T-helper 1 cell treated with Interleukin-12 subunit alpha and Interleukin-12 subunit beta and Interleukin-4 antibody, amounts not matched to agents 30 ng/mL and 1 ng/mL, for 36 hours (primary cell): ENCODE measurements around the gene PRPF8. TPM values are rescaled to one million over a fixed set of nuclear protein-coding genes. Genes with fewer than 3 reads are reported as not detected.
"Not testable (repeated sequence)": the region's sequence is repeated elsewhere in the genome, so short reads cannot be mapped to it uniquely, and the experiment has no call there.

Experiments used
- intact Hi-C: fragments of 100-400 bp; cut with micrococcal nuclease; formaldehyde crosslinking; loops from one replicate; pipeline ENCODE4 v1.15.1; 2024
- total RNA-seq: library from RNA; stranded (reverse); gene quantifications from 2 replicates; pipeline ENCODE4 v1.2.3, GENCODE V29; 2022

The PRPF8 gene
- total RNA-seq, 1 donor from 2014 or later: 375 TPM

DNA sequence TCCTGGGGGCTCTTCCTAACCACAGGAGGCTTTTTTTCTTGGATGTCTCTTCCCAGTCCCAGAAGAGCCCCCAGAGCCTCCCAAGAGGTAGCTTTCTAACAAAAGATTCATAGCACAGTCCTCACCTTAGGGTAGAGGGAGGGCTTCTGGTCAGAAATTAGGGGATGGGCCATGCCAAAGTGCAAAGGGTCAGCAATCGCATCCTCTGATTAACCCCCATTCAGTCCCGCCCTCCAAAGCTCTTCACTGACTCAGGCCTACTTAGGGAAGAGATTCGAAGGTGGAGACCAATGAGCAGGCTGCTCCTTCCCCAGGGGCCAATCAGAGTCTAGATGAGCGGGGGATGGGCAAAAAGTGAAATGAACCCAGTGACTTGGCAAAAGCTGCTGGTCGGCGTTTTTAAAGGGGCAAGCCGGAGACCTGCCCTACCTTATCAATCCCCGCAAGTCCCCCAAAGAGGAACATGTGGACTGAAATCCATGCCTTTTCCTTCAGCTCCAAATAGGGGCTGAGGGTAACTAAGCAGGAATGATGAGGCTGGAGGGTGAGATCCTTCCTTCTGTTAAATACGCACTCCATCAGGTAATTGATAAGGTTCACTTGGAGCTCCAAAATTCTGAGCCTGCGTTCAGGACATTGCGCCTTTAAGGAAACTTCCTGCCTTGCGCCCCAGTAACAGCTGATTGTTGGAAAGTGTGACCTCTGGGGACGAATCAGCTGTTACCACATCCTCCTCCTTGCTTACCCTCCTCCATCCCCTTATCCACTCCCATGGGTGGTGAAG, 32.4 kb upstream of the PRPF8 start:
- intact Hi-C loops: loop anchor here (1.0 to 5.0 kb wide), 18 partner anchors 7 to 684 kb away; partner anchors contain the start of genes CRK, DPH1, INPP5K and MNT

DNA sequence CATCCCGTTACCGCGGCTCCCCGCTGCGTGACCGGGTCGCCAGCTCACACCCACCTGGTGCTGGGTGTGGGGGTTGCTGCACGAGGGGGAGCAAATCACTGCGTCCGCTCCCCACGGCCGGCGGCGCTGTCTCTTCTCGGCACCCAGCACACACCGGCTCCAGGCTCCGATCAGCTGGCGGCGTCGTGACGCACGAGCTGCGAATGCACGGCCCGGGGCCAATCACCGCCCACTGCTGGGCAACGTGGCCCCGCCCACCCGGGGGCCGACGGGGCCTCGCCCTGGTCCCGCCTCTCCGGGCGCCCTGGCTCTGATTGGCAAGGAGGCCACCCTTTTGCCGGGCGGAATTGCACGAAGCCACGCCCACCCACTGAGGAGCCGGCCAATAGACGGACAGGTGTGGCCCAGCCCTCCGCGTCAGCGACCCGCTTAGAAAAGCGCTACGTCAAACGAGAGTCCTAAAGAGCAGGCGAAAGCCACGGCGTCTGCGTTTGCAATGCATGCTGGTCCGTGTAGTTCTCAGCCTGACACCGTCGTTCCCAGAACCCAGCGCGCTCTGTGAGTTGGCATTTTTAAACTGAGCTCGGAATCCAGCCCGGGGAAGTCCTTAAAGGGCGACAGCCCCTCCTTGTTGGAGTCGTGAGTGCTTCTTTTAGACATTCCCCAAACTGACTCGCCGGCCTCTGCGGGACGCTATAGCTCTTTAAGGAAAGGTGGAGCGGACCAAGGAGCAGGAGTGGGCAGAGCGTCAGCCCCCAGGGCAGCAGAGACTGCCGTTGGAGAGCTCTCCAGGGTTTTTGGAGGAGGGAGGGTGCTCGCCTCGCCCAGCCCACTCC, 31.6 kb upstream of the PRPF8 start:
- intact Hi-C loops: loop anchor here (1.0 to 5.0 kb wide), 12 partner anchors 8 to 621 kb away; partner anchors contain the start of genes CRK, DPH1, INPP5K and PRPF8

DNA sequence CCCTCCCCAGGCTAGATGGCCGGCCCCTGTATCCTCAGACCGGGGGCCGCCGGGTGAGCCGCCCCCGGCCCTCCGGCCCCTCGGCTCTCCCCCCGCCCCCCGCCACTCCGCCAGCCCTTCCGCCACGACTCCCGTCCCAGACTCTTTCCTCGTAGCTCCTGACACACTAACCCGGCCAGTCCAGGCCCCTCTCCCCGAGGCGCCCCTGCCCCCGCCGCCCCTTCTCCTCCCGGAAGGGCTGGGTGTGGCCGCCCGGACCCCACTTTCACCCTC, 31.1 kb upstream of the PRPF8 start:
- intact Hi-C loops: loop anchor here (1.0 to 5.0 kb wide), 12 partner anchors 9 to 621 kb away; partner anchors contain the start of genes CRK, DPH1, INPP5K and PRPF8

DNA sequence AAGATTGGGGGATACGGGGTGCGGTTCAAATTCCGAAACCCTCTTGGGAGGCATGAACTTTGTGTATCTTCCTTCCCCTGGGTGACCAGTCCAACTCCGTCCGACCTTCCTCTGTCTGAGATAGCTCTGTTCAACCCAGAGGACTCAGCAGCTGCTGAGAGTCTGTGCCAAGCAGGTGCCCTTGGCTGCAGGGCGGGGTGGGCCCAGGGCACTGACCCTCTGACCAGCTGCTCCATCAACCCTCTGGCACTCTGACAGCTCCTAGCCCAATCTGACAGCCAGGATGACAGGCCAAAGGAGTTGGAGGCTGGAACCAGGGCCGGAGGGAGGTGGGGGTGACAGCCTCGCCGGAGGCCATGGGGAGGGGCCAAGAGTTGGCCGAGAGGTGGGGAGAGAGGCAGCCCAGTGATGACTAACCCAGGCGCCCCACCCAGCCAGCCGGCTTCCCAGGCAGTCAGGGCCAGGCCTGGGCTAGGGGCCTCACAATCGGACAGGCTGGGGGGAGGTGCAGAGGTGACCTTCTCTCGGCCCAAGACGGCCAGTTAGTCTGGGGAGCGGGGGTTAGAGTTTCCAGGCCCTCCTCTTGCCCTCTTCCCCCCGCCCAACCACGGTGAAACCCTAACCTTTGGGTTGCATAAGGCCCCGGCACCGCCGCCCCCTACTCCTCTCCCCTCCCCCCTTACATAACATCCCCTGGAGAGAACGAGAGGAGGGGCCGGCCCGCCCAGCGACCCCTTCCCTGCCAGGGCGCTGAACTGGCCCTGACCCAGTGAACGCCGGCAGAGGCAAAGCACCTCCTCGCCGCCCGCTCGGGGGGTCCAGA, 30.5 kb upstream of the PRPF8 start:
- intact Hi-C loops: loop anchor here (5.0 kb wide), 2 partner anchors 423 to 587 kb away; partner anchors contain the start of genes SMG6 and SRR

DNA sequence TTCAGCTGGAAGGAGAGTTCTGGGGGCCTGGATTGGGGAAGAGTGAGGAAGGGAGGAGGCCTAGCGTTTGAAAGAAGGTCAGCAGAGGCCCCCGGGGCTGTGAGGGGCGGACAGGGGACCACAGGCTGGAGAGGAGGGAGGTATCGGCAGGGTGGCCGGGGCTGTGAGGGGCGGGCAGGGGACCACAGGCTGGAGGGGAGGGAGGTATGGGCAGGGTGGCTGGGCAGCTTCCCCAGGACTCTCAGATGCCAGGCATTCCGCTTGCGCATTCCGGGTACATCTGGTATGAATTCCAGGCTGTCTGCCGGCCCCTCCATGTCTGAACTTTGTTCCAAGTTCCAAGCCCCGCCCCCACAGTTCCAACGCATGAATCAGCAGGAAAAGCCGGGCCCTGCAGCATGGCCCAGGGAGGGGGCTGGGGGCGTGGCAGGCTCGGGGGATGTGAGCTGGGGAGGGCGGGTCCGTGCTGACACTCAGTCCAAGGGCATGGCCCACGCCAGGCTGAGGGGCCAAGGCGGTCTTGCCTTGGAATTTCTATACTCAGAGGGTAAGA, 29.8 kb upstream of the PRPF8 start:
- intact Hi-C loops: no loop called here

DNA sequence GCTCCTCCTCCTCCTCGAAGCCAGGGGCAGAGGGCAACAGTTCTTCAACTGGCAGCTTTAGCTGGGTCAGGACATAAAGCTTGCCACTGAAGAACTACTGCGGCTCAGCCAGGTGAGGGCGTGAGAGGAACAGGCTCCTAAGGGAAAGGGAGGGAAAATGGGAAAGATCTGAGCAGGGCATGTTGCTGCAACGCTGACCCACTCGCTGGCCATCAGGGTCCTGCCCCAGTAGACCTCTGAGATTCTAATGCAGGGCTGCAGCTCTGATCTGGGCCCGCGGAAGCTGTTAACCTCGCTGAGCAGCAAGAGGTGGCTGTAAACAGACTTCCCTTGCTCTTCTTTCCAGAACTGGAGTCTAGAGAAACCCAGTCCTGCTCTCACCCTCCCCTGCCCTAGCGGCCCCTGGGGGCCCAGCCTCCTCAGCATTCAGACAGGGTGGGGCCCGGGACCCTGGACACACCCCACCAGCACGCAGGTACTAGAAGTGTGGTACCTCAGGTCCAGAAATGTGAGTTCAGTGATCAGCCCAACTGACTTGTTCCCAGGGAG, 29.3 kb upstream of the PRPF8 start:
- intact Hi-C loops: no loop called here

DNA sequence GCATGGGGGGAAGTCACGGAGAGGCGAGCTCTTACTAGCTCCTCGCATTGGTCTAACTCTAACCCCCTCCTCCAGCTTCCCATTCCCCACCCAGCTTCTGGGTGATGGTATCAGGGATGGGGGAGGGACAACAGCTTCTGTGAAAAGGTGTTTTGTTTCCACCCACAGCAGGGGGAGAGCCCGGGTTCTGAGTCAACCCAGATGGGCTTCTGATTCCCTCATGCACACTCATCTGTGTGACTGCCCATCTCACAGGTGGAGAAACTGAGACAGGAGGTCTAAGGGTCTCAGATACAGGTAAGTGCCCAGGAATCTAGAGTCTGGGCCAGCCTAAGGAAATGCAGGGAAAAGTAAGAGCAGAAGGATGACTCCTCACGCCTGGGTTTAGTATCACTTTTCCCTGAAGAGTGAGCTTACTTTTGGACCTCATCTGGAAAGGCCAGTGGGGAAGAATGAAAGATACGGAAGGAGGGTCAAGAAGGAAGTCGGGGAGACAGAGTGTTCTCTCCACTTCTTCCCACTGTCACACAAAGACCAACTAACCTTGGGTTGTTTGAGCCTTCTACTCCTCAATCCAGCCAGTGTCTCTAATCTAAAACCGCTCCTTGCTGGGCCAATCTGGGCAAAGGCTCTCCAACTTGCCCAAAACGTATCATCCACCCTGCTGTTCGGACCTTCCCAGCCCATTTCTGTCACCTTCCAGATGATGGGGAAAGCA, 28.7 kb upstream of the PRPF8 start:
- intact Hi-C loops: no loop called here

DNA sequence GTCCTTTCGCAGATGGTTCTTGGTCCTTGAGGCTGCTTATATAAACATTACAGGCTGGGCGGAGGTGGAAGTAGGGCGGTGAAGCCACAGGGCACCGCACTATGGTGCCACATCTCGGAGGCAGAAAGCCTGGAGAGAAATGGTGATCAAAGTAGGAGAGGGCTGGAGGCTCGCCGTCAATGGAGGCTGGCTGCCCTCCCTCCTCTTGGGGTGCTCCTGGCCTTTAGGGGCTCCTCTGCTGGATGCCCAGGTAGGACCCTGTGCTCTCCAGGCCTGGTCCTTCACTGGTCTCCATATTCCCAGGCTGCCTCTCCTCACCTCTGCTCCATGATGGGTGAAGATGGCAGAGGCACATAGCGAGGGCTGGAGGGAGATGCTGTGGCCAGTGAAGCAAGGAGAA, 27.6 kb upstream of the PRPF8 start:
- intact Hi-C loops: no loop called here

DNA sequence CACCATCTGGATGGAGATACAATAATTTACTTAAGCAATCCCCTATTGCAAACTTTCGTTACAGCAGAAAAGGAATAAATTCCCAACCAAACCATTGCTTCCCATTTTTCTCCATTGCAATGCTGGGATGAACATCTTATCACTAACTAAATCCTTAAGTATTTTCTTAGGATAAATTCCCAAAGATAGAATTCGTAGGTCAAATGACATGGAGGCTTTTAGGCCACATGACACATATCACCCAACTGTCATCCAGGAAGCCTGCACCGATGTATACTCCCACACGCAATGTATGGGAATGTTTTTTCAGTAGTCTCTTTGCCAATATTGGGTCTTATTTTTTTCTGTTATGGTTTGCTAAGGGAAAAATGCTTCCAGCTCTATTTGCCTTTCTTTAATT, 27.1 kb upstream of the PRPF8 start:
- intact Hi-C loops: loop anchor here (1.0 kb wide), 1 partner anchor 43 kb away; no protein-coding TSS in a partner anchor

DNA sequence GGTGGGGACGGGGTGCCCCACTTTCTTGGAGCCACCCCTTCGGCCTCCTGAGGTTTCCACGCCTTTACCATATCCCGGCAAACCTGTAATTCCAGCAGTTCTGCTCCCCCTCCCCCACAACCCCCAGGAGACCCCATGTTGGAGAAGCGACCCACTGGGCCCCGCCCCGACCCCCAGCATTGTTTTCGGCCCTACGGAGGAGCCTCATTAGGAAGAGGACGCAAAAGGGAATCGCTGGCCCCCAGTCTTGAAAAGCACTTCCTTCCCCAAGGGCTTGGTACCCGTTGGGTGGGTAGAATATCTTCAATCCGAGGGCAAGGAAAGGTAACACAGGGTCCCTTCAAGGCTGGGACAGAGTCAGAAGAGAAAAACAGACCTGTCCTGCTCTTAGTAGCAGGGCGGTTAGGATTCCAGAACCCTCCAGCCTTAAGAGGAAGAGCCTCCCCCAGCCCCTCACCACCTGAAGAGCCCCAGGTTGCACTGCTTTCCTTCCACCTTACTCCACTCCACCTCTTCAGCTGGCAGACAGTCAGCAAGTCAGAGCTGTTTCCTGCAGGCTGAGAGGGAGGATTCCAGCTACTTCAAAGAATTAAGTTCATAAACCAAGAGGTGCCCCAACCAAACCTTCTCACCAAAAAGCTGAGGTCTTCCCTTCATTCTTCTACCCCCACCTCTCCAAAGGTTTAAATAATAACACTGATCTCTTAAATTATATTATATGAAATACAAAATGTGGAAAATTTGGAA, 26.3 kb upstream of the PRPF8 start:
- intact Hi-C loops: loop anchor here (1.0 kb wide), 1 partner anchor 42 kb away; no protein-coding TSS in a partner anchor

DNA sequence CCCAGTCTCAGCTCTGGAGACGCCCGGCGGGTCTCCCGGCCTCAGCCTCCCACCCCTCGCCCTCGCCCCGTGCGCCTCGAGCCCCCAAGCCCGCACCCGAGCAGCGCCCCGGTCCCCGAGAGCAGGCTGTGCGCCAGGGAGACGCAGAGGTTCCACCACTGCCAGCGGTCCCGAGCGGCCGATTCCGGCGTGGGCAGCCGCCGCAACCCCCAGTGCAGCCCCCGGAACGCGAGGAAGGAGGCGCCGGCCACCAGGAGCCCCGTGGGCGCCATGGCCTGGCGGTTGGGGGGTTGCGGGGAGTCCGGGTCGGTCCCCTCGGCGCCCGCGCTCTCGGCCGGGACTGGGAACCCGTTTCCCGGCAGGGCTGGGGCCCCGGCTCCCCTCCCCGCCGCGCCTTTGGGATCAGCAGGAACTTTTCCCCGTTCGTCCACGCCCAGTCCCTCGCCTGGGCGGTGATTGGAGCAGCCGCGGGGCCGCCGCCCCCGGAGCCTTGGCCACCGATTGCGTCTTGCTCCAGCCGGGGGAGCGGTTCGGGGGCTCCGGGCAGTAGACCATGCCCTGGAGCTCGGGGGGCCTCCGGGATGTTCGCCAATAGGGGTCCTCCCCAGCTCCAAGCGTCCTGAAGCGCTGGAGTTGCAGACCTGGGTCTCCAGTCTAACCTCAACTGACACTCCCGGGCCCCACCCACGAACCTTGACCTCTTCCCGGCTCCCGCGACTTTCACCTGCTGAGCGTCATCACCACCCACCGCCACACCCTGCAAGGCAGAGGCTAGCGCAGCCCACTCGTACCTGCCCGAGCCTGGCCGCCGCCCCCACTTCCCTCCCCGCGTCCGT, 25.5 kb upstream of the PRPF8 start, which contains the start of gene TLCD2:
TSS of gene TLCD2 (minus strand) at position 407 of the 836 bp plus-strand sequence. CDS start at position 272, 135 bp downstream.
- intact Hi-C loops: no loop called here

DNA sequence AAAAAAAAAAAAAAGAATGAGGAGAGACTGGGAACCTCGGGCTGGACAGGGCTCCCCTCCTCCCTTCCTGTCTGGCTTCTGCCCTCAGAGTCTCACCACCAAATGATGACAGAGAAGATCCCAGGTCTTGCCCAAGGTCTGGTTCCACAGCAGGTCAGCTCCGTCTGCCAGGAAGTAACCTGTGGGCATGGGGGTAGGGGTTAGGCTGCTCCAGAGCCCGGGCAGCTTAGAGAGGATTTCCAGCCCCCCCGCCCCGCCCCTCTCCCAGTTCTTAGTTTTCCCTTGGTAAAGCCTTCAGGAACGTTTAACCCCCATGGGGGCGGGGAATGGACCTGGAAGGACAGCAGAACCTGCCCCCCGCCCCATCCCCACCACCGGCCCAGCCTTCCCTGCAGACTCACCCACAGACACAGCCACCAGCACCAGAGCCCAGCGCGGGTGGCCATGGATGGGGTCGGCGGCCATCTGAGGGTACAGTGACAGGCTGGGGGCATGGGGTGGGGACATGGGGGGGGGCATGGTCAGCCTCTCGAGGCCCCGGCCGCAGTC, 24.8 kb upstream of the PRPF8 start:
- intact Hi-C loops: no loop called here

DNA sequence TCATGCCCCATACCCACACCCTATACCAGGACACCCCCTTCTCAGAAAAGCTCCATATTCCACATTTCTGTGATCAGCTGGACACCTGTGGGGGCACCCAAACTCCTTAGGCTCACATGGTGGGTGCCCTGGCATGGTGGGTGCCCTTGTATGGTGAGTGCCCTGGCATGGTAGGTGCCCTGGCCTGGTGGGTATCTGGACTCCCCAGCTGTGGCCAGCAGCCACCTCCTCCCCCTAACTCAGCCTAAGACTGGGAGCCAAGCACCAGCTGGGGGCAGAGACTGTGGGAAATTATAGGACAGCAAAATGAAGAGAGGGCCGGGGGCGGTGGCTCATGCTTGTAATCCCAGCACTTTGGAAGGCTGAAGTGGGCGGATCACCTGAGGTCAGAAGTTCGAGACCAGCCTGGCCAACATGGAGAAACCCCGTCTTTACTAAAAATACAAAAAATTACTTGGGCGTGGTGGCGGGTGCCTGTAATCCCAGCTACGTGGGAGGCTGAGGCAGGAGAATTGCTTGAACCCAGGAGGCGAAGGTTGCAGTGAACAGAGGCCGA, 24.2 kb upstream of the PRPF8 start:
- intact Hi-C loops: not testable (repeated sequence)

DNA sequence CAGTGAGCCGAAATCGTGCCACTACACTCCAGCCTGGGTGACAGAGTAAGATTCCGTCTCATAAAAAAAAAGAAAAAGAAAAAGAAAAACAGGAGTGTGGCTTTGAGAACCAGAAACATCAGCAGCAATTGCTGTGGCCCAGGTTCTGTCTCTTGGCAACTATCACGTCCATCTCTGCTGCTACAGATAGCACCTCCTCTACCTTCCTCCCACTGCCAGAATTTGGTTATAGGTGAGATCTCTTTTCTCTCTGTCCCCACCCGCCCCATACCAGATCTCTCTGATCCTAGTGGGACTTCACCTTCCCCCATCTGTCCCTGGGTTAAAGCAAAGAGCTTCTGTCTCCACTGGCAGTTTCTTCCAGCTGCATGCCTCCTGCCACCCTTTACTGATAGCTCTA, 22.4 kb upstream of the PRPF8 start:
- intact Hi-C loops: no loop called here

DNA sequence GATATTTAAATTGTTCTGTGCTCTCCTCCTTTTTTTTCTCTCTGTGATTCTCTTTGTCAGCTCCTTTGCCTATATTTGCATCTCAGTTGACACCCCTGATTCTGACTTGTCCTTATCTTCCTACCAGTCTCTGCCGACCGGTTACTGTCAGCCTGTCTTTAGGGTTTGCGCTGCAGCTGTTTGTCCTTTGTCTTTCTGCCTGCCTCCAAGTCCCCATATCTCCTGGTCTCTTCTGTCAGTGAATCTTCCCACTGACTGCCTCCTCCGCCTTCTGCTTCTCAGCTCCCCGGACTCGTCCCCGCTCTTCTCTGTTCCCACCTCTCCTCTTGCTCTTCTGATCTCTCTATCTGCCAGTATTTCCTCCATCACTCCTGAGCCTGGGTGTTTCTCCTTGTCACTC, 20.3 kb upstream of the PRPF8 start:
- intact Hi-C loops: no loop called here

DNA sequence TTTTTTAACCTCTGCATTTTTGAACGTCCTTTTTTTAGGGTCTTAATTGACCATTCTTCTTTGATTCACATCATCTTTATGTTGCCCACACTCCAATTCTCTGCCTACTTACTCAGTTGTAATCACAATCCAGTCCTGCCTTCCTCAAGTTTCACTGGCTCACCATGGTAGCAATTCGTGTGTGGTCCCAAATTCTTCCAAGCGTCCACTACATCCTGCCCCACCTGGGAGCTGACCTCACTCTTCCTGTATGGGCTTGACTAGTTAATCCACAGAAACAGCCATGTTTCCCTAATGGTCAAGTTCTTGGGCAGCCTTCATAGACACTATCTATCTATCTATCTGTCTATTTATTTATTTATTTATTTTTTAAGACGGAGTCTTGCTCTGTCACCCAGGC, 18.4 kb upstream of the PRPF8 start:
- intact Hi-C loops: no loop called here

DNA sequence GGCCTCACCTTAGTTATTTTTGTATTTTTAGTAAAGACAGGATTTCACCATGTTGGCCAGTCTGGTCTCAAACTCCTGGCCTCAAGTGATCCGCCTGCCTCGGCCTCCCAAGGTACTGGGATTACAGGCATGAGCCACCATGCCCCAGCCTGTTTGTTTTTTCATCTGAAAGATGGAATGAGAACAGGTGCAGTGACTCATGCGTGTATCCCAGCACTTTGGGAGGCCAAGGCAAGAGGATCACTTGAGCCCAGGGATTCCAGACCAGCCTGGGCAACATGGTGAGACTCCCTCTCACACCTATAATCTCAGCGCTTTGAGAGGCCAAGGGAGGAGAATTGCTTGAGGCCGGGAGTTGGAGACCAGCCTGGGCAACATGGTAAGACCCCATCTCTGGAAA, 15.2 kb upstream of the PRPF8 start:
- intact Hi-C loops: not testable (repeated sequence)

DNA sequence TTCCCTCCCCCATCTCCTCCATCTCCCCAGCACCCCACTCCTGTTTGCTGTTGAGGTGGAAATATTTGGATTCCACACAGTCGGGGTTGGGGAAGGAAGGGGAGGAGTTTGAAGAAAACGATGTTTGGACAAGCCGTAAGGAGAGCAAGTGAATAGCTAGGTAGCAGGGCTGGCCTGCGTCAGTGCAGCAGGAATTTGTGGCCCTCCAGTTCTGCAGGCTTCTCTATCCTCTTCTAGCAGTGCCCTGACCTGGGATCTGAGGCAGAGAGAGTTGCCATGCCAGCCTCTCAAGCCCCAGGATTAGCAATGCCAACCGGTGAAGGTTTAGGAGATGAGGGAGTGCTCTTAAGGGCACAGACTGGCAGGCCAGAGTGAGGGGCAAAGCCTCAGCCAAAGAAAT, 13.0 kb upstream of the PRPF8 start:
- intact Hi-C loops: no loop called here
